Measurements from ENCODE around the gene VSTM2L. TPM values are rescaled to one million over a fixed set of nuclear protein-coding genes. Genes with fewer than 3 reads are reported as not detected.

Gene VSTM2L
- total and polyA plus RNA-seq, 9 of the 15 experiments (the other 6 are each of a cell fraction or from before 2014, with no cell fraction given) = not detected

DNA sequence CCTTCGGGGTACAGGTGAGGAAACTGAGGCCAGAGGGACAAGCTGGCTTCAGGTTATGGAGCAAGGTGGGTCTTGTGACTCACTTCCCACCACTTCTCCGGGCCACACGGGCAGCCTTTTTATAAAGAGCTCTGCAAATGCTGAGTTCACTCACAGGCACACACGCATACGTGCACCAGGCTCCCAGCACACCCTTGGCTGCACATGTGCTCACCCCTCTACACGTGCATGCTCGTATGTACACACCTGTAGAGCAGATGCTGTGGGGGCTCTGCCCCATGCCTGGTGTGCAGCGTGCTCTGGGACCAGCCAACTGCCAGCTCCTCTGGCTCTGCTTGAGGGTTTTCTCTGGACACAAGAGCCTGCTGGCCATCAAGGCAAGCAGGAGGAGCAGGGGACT lies 29.1 kb downstream of the VSTM2L start:
- H3K4me1 ChIP-seq (replicated peaks in 1 of 2; ENCODE audit: control insufficient read depth in 2 of 2, insufficient read depth in 2 of 2, low read length in 2 of 2) = peaks cover 0 to 6% of the 10 kb centered on the region in 2 experiments; a peak in 1 of 5 replicates
- in situ Hi-C loops (cut with MboI) = no loop called here
- H3K36me3 ChIP-seq (ENCODE audit: control insufficient read depth, insufficient read depth, low read length) = no peaks in the 10 kb centered on the region
- H3K4me3 ChIP-seq = no peak overlapping the region
- no peak overlapping the region for H3K27ac ChIP-seq (ENCODE audit: extremely low read depth, low read depth, low read length)
- CTCF ChIA-PET (ENCODE audit: low intra/inter-chr PET ratio) = no interaction called here
- no peaks in the 10 kb centered on the region for H3K9me3 ChIP-seq (replicated peaks; ENCODE audit: control insufficient read depth, insufficient read depth, low read depth, low read length)
- TF ChIP-seq FOXA1 (IDR thresholded peaks at IDR 0.05; ENCODE audit: borderline replicate concordance) (no peak), GABPA (tag; conservative IDR thresholded peaks at IDR 0.05; ENCODE audit: low read depth) (no peak), YBX1 (IDR thresholded peaks at IDR 0.05) (no peak), NCOR1 (IDR thresholded peaks at IDR 0.05) (no peak), THRAP3 (IDR thresholded peaks at IDR 0.05; ENCODE audit: borderline replicate concordance) (no peak), CSDE1 (IDR thresholded peaks at IDR 0.05) (no peak), TEAD4 (IDR thresholded peaks at IDR 0.05; ENCODE audit: low read length) (no peak), TEAD4 (CRISPR knock-in tag; IDR thresholded peaks at IDR 0.05; ENCODE audit: borderline replicate concordance) (no peak), ZNF121 (CRISPR knock-in tag; conservative IDR thresholded peaks at IDR 0.05) (no peak), HEY1 (CRISPR knock-in tag; IDR thresholded peaks at IDR 0.05; ENCODE audit: borderline replicate concordance) (no peak), NELFE (IDR thresholded peaks at IDR 0.05; ENCODE audit: insufficient read depth, insufficient read length) (no peak)
- TF ChIP-seq, protein P1, sequence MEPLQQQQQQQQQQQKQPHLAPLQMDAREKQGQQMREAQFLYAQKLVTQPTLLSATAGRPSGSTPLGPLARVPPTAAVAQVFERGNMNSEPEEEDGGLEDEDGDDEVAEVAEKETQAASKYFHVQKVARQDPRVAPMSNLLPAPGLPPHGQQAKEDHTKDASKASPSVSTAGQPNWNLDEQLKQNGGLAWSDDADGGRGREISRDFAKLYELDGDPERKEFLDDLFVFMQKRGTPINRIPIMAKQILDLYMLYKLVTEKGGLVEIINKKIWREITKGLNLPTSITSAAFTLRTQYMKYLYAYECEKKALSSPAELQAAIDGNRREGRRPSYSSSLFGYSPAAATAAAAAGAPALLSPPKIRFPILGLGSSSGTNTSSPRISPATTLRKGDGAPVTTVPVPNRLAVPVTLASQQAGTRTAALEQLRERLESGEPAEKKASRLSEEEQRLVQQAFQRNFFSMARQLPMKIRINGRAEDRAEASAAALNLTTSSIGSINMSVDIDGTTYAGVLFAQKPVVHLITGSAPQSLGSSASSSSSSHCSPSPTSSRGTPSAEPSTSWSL (CRISPR knock-in tag; IDR thresholded peaks at IDR 0.05; ENCODE audit: borderline replicate concordance) = no peak
- TF ChIP-seq, protein P2, sequence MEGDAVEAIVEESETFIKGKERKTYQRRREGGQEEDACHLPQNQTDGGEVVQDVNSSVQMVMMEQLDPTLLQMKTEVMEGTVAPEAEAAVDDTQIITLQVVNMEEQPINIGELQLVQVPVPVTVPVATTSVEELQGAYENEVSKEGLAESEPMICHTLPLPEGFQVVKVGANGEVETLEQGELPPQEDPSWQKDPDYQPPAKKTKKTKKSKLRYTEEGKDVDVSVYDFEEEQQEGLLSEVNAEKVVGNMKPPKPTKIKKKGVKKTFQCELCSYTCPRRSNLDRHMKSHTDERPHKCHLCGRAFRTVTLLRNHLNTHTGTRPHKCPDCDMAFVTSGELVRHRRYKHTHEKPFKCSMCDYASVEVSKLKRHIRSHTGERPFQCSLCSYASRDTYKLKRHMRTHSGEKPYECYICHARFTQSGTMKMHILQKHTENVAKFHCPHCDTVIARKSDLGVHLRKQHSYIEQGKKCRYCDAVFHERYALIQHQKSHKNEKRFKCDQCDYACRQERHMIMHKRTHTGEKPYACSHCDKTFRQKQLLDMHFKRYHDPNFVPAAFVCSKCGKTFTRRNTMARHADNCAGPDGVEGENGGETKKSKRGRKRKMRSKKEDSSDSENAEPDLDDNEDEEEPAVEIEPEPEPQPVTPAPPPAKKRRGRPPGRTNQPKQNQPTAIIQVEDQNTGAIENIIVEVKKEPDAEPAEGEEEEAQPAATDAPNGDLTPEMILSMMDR (IDR thresholded peaks at IDR 0.05 in 2 of 3, conservative IDR thresholded peaks at IDR 0.05 in 1 of 3; ENCODE audit: insufficient read depth in 2 of 3, low read depth in 1 of 3, low read length in 3 of 3) = no peak
- no peaks in the 10 kb centered on the region for H3K79me2 ChIP-seq (ENCODE audit: control insufficient read depth, insufficient read depth, low read length)
- no peak overlapping the region for H3K4me2 ChIP-seq (ENCODE audit: insufficient read depth, low read length)
- peaks cover 55 to 91% of the 10 kb centered on the region in 2 experiments for H3K27me3 ChIP-seq (ENCODE audit: control insufficient read depth in 2 of 2, insufficient read depth in 2 of 2, low read length in 2 of 2)
- ATAC-seq = no peak
- H3K9ac ChIP-seq (ENCODE audit: insufficient read depth in 1 of 2, low read depth in 2 of 2, low read length in 2 of 2) = no peak overlapping the region
- POLR2A ChIA-PET = interaction anchor here (0.5 to 1.0 kb wide), 6 partner anchors 9 to 1992 kb away, joined by 3 to 4 read pairs (median 3); no protein-coding TSS in a partner anchor
- BruUV-seq (replicated peaks) = no TSS peak
- intact Hi-C loops (cut with micrococcal nuclease) = no loop called here
- H2AFZ ChIP-seq (ENCODE audit: low read depth, low read length) = no peak overlapping the region
- 8% methylated on average over 8 of the region's 8 CpGs for WGBS (ENCODE audit: insufficient coverage, low coverage, missing lambda C conversion rate)
- no peaks in the 10 kb centered on the region; the same call in 1 of the 2 replicates for H4K20me1 ChIP-seq (replicated peaks; ENCODE audit: control insufficient read depth, insufficient read depth, low read length)
- no peak for DNase-seq (ENCODE audit: extremely low read depth in 1 of 4, low spot score in 3 of 4)
- no peak for FAIRE-seq
- H3K9me1 ChIP-seq (ENCODE audit: control insufficient read depth, insufficient read depth, low read length) = peaks cover 3% of the 10 kb centered on the region

All from K562 (cell line).